Brain microvascular endothelial cell (primary cell): ENCODE results near the gene KRT7.

ENCODE experiments used
- DNase-seq: peaks from one replicate; pipeline ENCODE4 v3.0.0-alpha.2; 2020
- H3K27ac ChIP-seq: fragments of 250-450 bp; sonication (Bioruptor Pico); 2 replicates; pipeline ENCODE4 v1.5.1; 2020; ENCODE audit warnings: mild to moderate bottlenecking, moderate library complexity
- H3K27me3 ChIP-seq: fragments of 250-450 bp; sonication (Bioruptor Pico); replicated peaks from 2 replicates; pipeline ENCODE4 v1.5.1; 2020; ENCODE audit warnings: mild to moderate bottlenecking
- H3K36me3 ChIP-seq: fragments of 250-450 bp; sonication (Bioruptor Pico); replicated peaks from 2 replicates; pipeline ENCODE4 v1.5.1; 2020; ENCODE audit warnings: mild to moderate bottlenecking
- H3K4me3 ChIP-seq: 2 replicates; pipeline ENCODE4 v1.5.1; 2011; ENCODE audit warnings: low read depth, mild to moderate bottlenecking, control low read depth, low read length, moderate library complexity
- CTCF ChIP-seq: IDR thresholded peaks from 2 replicates; pipeline ENCODE4 v1.5.1; 2011; ENCODE audit warnings: low read depth, mild to moderate bottlenecking, moderate library complexity, low read length, control low read depth, inconsistent platforms; ENCODE audit errors: missing control alignments
- in situ Hi-C: cut with HindIII; loops from 2 replicates; pipeline ENCODE4 v1.10.0; 2017; ENCODE audit warnings: low sequenced_read_pairs, low pct_ligation_motif_present

The KRT7 gene

DNA sequence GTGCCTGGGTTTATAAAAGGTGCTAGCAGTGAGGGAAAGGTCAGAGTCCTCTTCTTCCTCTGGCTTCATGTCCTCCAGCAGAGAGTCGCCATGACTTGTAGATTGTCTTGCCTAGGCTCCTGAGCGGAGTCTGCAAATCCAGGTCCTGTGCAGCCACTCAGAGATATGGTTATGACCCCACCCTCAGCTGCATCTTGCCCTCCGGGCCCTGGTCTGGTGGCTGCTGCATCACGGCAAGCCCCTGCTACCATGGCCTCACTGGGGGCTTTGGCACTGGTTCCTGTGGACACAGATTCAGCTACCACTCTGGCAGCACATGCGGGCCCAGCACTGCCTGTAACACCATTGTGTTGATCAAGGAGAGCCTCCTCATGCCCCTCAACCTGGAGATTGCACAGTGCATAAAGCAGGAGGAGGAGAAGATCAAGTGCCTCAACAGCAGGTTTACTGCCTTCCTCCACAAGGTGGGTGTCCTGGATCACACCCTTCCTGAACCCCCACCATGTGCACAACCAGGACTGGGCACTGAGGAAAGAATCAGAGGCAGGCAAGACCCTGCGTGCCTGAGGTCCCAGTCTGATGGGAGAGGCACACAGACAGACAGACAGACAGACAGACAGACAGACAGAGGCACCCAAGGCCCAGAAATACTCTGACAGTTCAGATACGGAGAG lies 30.9 kb downstream of the KRT7 start:
- Histone ChIP-seq H3K27ac (no peak overlapping the region), H3K4me3 (no peak overlapping the region), H3K27me3 (no peaks in the 10 kb centered on the region), H3K36me3 (no peaks in the 10 kb centered on the region)
- in situ Hi-C loops: no loop called here
- TF ChIP-seq CTCF: no peak
- DNase-seq: no peak

- in situ Hi-C loops: no loop called here
- Histone ChIP-seq H3K4me3 (no peak overlapping the region), H3K36me3 (no peaks in the 10 kb centered on the region), H3K27me3 (no peaks in the 10 kb centered on the region), H3K27ac (no peak overlapping the region)
- no peak for TF ChIP-seq CTCF
- DNase-seq: no peak
Observed at GRCh38 chr12:52264435-52264825, 31.4 kb downstream of the KRT7 start.

DNA sequence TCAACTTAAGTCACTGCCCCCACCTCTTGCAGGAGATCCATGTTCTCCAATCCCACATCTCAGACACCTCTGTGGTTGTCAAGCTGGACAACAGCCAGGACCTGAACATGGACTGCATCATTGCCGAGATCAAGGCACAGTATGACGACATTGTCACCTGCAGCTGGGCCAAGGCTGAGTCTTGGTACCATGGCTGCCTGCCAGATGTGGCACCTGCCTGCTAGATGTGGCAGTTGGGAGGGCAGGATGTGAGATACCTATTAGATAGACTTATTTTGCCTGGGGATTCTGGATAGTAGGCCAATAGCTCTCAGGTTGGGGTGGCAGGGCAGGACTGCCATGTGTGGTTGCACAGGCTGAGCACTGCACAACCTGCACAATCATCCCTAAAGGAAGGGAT lies 33.5 kb downstream of the KRT7 start:
- Histone ChIP-seq H3K36me3 (no peaks in the 10 kb centered on the region), H3K4me3 (no peak overlapping the region), H3K27ac (no peak overlapping the region), H3K27me3 (peaks cover 2% of the 10 kb centered on the region)
- in situ Hi-C loops: no loop called here
- DNase-seq: no peak
- no peak for TF ChIP-seq CTCF

DNA sequence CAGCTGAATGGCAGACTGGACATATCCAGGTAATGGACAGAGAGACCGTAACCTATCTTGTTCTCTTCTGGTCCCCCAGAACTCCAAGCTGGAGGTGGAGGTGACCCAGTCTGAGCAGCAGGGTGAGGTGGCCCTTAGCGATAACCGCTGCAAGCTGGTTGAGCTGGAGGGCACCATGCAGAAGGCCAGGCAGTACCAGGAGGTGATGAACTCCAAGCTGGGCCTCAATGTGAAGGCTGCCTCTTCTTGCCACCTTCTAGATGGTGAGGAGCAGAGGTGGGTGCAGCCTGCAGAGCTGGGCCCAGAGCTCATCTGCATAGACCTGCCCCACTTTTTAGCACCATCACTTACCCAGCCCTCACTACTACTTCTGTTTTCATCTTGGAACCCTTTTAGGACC lies 34.2 kb downstream of the KRT7 start:
- H3K4me3 ChIP-seq: no peak overlapping the region

DNA sequence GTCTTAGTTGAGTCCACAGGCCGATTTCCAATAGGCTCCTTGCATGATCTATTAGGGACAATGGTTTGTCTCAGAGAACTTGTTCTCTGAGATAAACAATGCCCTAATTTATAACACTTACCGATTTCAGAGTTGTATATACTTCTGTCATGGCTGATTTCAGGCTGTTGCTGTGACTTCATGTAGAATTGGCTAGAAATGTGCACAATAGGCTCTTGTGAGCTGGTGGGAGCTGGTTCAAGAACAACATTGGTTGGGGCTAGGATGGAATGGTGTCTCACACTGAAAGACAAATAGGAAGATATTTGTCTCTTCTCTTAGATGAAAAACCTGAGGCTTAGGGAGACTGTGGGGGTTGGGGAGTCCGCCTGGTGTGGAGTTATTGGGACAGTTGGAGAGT lies 34.7 kb downstream of the KRT7 start:
- no peak for DNase-seq
- Histone ChIP-seq H3K4me3 (no peak overlapping the region), H3K27me3 (peaks cover 2% of the 10 kb centered on the region), H3K36me3 (no peaks in the 10 kb centered on the region), H3K27ac (no peak overlapping the region)
- in situ Hi-C loops: no loop called here
- no peak for TF ChIP-seq CTCF

More for the DNA sequence above, 34.2 kb downstream of the KRT7 start:
- in situ Hi-C loops: no loop called here
- DNase-seq: no peak
- Histone ChIP-seq H3K27me3 (peaks cover 2% of the 10 kb centered on the region), H3K36me3 (no peaks in the 10 kb centered on the region), H3K27ac (no peak overlapping the region)
- TF ChIP-seq CTCF: no peak

DNA sequence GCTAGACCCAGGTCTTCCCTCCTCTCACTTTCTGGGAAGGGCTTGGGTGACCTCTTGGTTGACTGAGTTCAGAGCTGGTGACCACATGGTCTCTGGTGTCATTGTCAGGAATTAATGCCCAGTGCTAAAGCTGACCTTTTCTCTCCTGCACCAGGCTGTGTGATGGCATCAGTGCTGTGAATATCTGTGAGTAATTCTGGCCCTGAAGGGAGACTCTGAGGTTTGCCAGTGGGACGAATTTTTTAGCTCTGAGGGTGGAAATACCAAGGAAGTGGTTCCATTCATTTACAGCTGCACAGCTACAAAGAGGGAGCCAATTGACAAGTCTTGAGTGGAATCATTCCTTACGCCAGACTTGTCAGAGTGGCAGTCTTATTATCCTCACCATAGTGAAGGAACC lies 35.2 kb downstream of the KRT7 start:
- Histone ChIP-seq H3K4me3 (no peak overlapping the region), H3K27ac (no peak overlapping the region), H3K36me3 (no peaks in the 10 kb centered on the region), H3K27me3 (peaks cover 2% of the 10 kb centered on the region)
- TF ChIP-seq CTCF: no peak
- no peak for DNase-seq
- in situ Hi-C loops: no loop called here
